GM18858 (cell line): ENCODE data around the gene PAX6.

Experiments used
- ATAC-seq: cut with Tn5 transposase; IDR thresholded peaks from one replicate; pipeline ENCODE4 v1.9.1; 2021; ENCODE audit not compliant: unreplicated experiment

PAX6 gene

GRCh38 chr11:31810779-31811647 is at the start of gene PAX6:
Gene PAX6, minus strand, starts transcription at chr11:31811322. Its CDS starts 4,911 bp downstream, at chr11:31806411.
- peak; percentile 67 for ATAC-seq

- no peak for ATAC-seq
Observed at GRCh38 chr11:31860391-31860790, 49.3 kb upstream of the PAX6 start.

GRCh38 chr11:31856248-31856647 is 45.1 kb upstream of the PAX6 start:
- ATAC-seq, result no peak

GRCh38 chr11:31855466-31855865 is 44.3 kb upstream of the PAX6 start:
- no peak for ATAC-seq

- no peak for ATAC-seq
Observed at GRCh38 chr11:31850365-31850764, 39.2 kb upstream of the PAX6 start.

GRCh38 chr11:31847761-31848160 is 36.6 kb upstream of the PAX6 start:
- no peak for ATAC-seq

GRCh38 chr11:31845331-31845730 is 34.2 kb upstream of the PAX6 start:
- no peak for ATAC-seq

GRCh38 chr11:31844351-31844750 is 33.2 kb upstream of the PAX6 start:
- ATAC-seq, result no peak

- ATAC-seq, result no peak
Observed at GRCh38 chr11:31841435-31841834, 30.3 kb upstream of the PAX6 start.

GRCh38 chr11:31834237-31834636 is 23.1 kb upstream of the PAX6 start:
- ATAC-seq, result no peak

GRCh38 chr11:31830406-31830805 is 19.3 kb upstream of the PAX6 start:
- ATAC-seq, result no peak

- ATAC-seq, result no peak
Observed at GRCh38 chr11:31828217-31828616, 17.1 kb upstream of the PAX6 start.

- no peak for ATAC-seq
Observed at GRCh38 chr11:31827455-31828206, 16.5 kb upstream of the PAX6 start.

- ATAC-seq, result no peak
Observed at GRCh38 chr11:31826536-31827438, 15.7 kb upstream of the PAX6 start.

GRCh38 chr11:31825838-31826484 is 14.8 kb upstream of the PAX6 start:
- ATAC-seq, result no peak

- no peak for ATAC-seq
Observed at GRCh38 chr11:31824879-31825837, 14.0 kb upstream of the PAX6 start.

GRCh38 chr11:31824332-31824878 is 13.3 kb upstream of the PAX6 start:
- ATAC-seq, result no peak

- no peak for ATAC-seq
Observed at GRCh38 chr11:31823644-31824331, 12.7 kb upstream of the PAX6 start.
